K562 (cell line): Measurements from ENCODE around the gene ZKSCAN5. TPM values are rescaled to one million over a fixed set of nuclear protein-coding genes. Genes with fewer than 3 reads are reported as not detected.

Experiments
- CHD2 ChIP-seq: IDR thresholded peaks from 2 replicates; pipeline ENCODE4 v1.6.1; 2011; ENCODE audit warnings: low read depth, low read length
- CSDE1 ChIP-seq, 2 experiments: fragments of 450-650 bp; IDR thresholded peaks; 2 replicates each; pipeline ENCODE4 v1.6.1; 2016; ENCODE audit warnings: mild to moderate bottlenecking in 1 of 2
- DPF2 ChIP-seq: fragments of 450-650 bp; IDR thresholded peaks from 2 replicates; pipeline ENCODE4 v1.6.1; 2016
- ELF4 ChIP-seq: fragments of 450-650 bp; formaldehyde crosslinking; IDR thresholded peaks from 2 replicates; pipeline ENCODE4 v1.4.0; 2022; ENCODE audit warnings: missing genetic modification characterization
- FUS ChIP-seq: fragments of 200-400 bp; formaldehyde crosslinking; optimal IDR thresholded peaks from 2 replicates; pipeline ENCODE3; 2017; ENCODE audit warnings: low read depth, low read length
- HOMEZ ChIP-seq: fragments of 250-450 bp; sonication (Bioruptor Pico); IDR thresholded peaks from 2 replicates; pipeline ENCODE4 v1.4.0; 2020; ENCODE audit warnings: mild to moderate bottlenecking, moderate library complexity
- HSF4 ChIP-seq: fragments of 250-450 bp; sonication (Bioruptor Pico); IDR thresholded peaks from 2 replicates; pipeline ENCODE4 v2.1.2; 2022; ENCODE audit warnings: mild to moderate bottlenecking, moderate library complexity, borderline replicate concordance
- JUND ChIP-seq, 2 experiments: IDR thresholded peaks; 2 replicates in 1 of 2; 3 replicates in 1 of 2; pipeline ENCODE4 v1.6.1; 2011; ENCODE audit warnings: borderline replicate concordance in 2 of 2, low read depth in 2 of 2, low read length in 2 of 2, improper control_type of control experiment in 1 of 2, missing biosample characterization in 1 of 2, missing genetic modification characterization in 1 of 2, missing genetic modification reagents in 1 of 2
- KDM5B ChIP-seq: fragments of 200-600 bp; sonication (generic); IDR thresholded peaks from 2 replicates; pipeline ENCODE4 v1.6.1; 2012; ENCODE audit warnings: low read depth, mild to moderate bottlenecking, moderate library complexity, low read length, control low read depth, inconsistent platforms; ENCODE audit not compliant: insufficient replicate concordance
- L3MBTL2 ChIP-seq: fragments of 450-650 bp; IDR thresholded peaks from 2 replicates; pipeline ENCODE4 v1.6.1; 2016; ENCODE audit warnings: mild to moderate bottlenecking, moderate library complexity
- LARP7 ChIP-seq: fragments of 450-650 bp; IDR thresholded peaks from 2 replicates; pipeline ENCODE4 v1.6.1; 2016
- MITF ChIP-seq: IDR thresholded peaks from 2 replicates; pipeline ENCODE4 v1.6.1; 2014; ENCODE audit warnings: antibody characterized with exemption
- NBN ChIP-seq: fragments of 450-650 bp; IDR thresholded peaks from 2 replicates; pipeline ENCODE4 v1.6.1; 2016; ENCODE audit warnings: low read depth, mild to moderate bottlenecking
- PML ChIP-seq: IDR thresholded peaks from 2 replicates; pipeline ENCODE4 v1.6.1; 2012; ENCODE audit warnings: low read length, inconsistent platforms
- POLR2AphosphoS5 ChIP-seq: IDR thresholded peaks from 2 replicates; pipeline ENCODE4 v1.6.1; 2011; ENCODE audit warnings: mild to moderate bottlenecking, low read depth, low read length, moderate library complexity; ENCODE audit not compliant: control insufficient read depth, insufficient read depth
- RBM17 ChIP-seq: fragments of 200-400 bp; formaldehyde crosslinking; IDR thresholded peaks from 2 replicates; pipeline ENCODE4 v1.6.1; 2017; ENCODE audit warnings: low read depth, mild to moderate bottlenecking, low read length, borderline replicate concordance
- SMARCB1 ChIP-seq: IDR thresholded peaks from 2 replicates; pipeline ENCODE4 v1.6.1; 2011; ENCODE audit warnings: improper control_type of control experiment, low read depth; ENCODE audit not compliant: insufficient read length
- TAF1 ChIP-seq: IDR thresholded peaks from 2 replicates; pipeline ENCODE4 v1.6.1; 2011; ENCODE audit warnings: mild to moderate bottlenecking, low read length, moderate library complexity; ENCODE audit not compliant: insufficient read depth, control insufficient read depth, severe bottlenecking; ENCODE audit errors: extremely low read depth
- TCF15 ChIP-seq: fragments of 250-450 bp; sonication (Bioruptor Pico); IDR thresholded peaks from 2 replicates; pipeline ENCODE4 v1.8.0; 2022; ENCODE audit warnings: moderate library complexity, mild to moderate bottlenecking, inconsistent platforms
- THRAP3 ChIP-seq: fragments of 450-650 bp; IDR thresholded peaks from 2 replicates; pipeline ENCODE4 v1.6.1; 2016; ENCODE audit warnings: mild to moderate bottlenecking, inconsistent platforms, borderline replicate concordance
- ZBTB8A ChIP-seq: fragments of 450-650 bp; IDR thresholded peaks from 2 replicates; pipeline ENCODE4 v1.6.1; 2018; ENCODE audit warnings: mild to moderate bottlenecking, moderate library complexity; ENCODE audit not compliant: partially characterized antibody
- ZNF133 ChIP-seq: fragments of 250-450 bp; sonication (Bioruptor Pico); IDR thresholded peaks from 2 replicates; pipeline ENCODE4 v1.4.0; 2020; ENCODE audit warnings: mild to moderate bottlenecking
- ZNF277 ChIP-seq: fragments of 250-450 bp; sonication (Bioruptor Pico); IDR thresholded peaks from 2 replicates; pipeline ENCODE4 v1.8.0; 2022; ENCODE audit warnings: inconsistent platforms, mild to moderate bottlenecking, moderate library complexity, borderline replicate concordance
- ZNF316 ChIP-seq: fragments of 450-650 bp; IDR thresholded peaks from 2 replicates; pipeline ENCODE4 v1.6.1; 2016
- ZNF511 ChIP-seq: sonication (generic); formaldehyde crosslinking; IDR thresholded peaks from 2 replicates; pipeline ENCODE4 v1.8.0; 2022; ENCODE audit warnings: mild to moderate bottlenecking, missing genetic modification reagents
- ZZZ3 ChIP-seq: fragments of 450-650 bp; IDR thresholded peaks from 2 replicates; pipeline ENCODE4 v1.6.1; 2016; ENCODE audit warnings: antibody characterized with exemption, mild to moderate bottlenecking, moderate library complexity
- polyA plus RNA-seq, 8 experiments: library from polyadenylated mRNA; depleted of rRNA in 4 of 8; stranded (reverse) in 5 of 8; unstranded in 3 of 8; fragments of >200 nt; fragmentation: Nextera tagmentation in 2 of 8; fragmentation: Illumina TruSeq in 1 of 8; extraction: Ambion mirVana in 2 of 8; extraction: Trizol in 1 of 8; gene quantifications; 2 replicates each; pipeline versions ENCODE4 v1.2.1 to v1.2.3, GENCODE V29; 2011 to 2014; ENCODE audit warnings: inconsistent platforms in 1 of 8, missing spikeins in 1 of 8
- total RNA-seq, 7 experiments: library from RNA; depleted of rRNA in 6 of 7; stranded (reverse); fragments of >200 nt in 6 of 7; fragmentation: Illumina TruSeq in 2 of 7; extraction: Trizol in 2 of 7; gene quantifications; 2 replicates each; pipeline versions ENCODE4 v1.2.1 to v1.2.3, GENCODE V29; 2011 to 2021; ENCODE audit warnings: low replicate concordance in 1 of 7

ZKSCAN5 gene
- total and polyA plus RNA-seq, 9 of the 15 experiments (the other 6 are each of a cell fraction or from before 2014, with no cell fraction given) = 4.2 to 19.0 (median 15.0) TPM

- no peak for TF ChIP-seq ZNF277 (CRISPR knock-in tag)
- no peak for TF ChIP-seq JUND (IDR thresholded peaks at IDR 0.05; ENCODE audit: borderline replicate concordance, low read depth, low read length)
- no peak for TF ChIP-seq JUND (tag; IDR thresholded peaks at IDR 0.05; ENCODE audit: borderline replicate concordance, low read depth, low read length)
- no peak for TF ChIP-seq HOMEZ (CRISPR knock-in tag)
- TF ChIP-seq KDM5B = no peak
- TF ChIP-seq CSDE1 (IDR thresholded peaks at IDR 0.05) = 0 out of 4 replicates have a peak, but pooled peaks of 1 of the 2 experiments have one; percentile 19
- no peak for TF ChIP-seq RBM17
- 0 out of 2 replicates have a peak, but pooled peaks have one; percentile 22 for TF ChIP-seq THRAP3
- no peak for TF ChIP-seq ELF4 (CRISPR knock-in tag)
- TF ChIP-seq TAF1 = no peak
- no peak for TF ChIP-seq ZNF133 (CRISPR knock-in tag)
- no peak for TF ChIP-seq TCF15 (CRISPR knock-in tag)
- TF ChIP-seq FUS = no peak
- TF ChIP-seq PML = no peak; the same call in 1 of the 2 replicates
- no peak for TF ChIP-seq DPF2
- TF ChIP-seq ZBTB8A = no peak
- no peak for TF ChIP-seq NBN
- no peak for TF ChIP-seq MITF
- TF ChIP-seq ZNF511 = peak; percentile 64; the same call in 1 of the 2 replicates
- TF ChIP-seq SMARCB1 = no peak
- no peak for TF ChIP-seq ZZZ3
- TF ChIP-seq L3MBTL2 = no peak
- TF ChIP-seq CHD2 = no peak
- no peak for TF ChIP-seq POLR2AphosphoS5
- no peak for TF ChIP-seq HSF4 (CRISPR knock-in tag)
- peak; percentile 89 for TF ChIP-seq LARP7
- peak; percentile 1; the same call in 1 of the 2 replicates for TF ChIP-seq ZNF316
These were observed 53.5 kb downstream of the ZKSCAN5 start (continued) for GRCh38 chr7:99557940-99558305.
